ENCODE results near the gene LDHD. TPM values are rescaled to one million over a fixed set of nuclear protein-coding genes. Genes with fewer than 3 reads are reported as not detected.

The LDHD gene
- total and polyA plus RNA-seq, 2 of the 13 experiments (the other 11 are each of a cell fraction or from before 2014, with no cell fraction given), result 9.1 to 9.8 TPM

DNA sequence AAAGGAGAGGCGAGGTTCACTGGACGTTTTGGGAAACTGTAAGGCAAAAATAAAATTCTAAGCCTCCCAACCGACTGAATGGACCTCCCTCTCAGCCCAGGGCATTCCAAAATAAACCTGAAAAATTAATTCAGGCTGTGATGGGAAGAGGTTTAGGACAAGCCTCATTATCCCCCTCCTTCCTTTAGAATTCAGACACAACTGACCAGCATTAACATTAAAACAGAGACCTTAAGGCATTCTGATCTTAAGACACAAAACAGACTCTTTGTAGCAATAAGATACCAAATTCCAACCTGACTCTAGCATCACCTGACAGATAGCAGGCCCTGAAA, 298 bp upstream of the LDHD start (continued):
- no peak for TF ChIP-seq ZFP41 (CRISPR knock-in tag; IDR thresholded peaks at IDR 0.05; ENCODE audit: borderline replicate concordance)
- TF ChIP-seq ZNF652 (CRISPR knock-in tag; IDR thresholded peaks at IDR 0.05; ENCODE audit: borderline replicate concordance, low read depth), result no peak
- TF ChIP-seq, protein P1, sequence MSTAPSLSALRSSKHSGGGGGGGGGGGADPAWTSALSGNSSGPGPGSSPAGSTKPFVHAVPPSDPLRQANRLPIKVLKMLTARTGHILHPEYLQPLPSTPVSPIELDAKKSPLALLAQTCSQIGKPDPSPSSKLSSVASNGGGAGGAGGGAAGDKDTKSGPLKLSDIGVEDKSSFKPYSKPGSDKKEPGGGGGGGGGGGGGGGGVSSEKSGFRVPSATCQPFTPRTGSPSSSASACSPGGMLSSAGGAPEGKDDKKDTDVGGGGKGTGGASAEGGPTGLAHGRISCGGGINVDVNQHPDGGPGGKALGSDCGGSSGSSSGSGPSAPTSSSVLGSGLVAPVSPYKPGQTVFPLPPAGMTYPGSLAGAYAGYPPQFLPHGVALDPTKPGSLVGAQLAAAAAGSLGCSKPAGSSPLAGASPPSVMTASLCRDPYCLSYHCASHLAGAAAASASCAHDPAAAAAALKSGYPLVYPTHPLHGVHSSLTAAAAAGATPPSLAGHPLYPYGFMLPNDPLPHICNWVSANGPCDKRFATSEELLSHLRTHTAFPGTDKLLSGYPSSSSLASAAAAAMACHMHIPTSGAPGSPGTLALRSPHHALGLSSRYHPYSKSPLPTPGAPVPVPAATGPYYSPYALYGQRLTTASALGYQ (CRISPR knock-in tag; IDR thresholded peaks at IDR 0.05), result no peak
- TF ChIP-seq MEIS1 (CRISPR knock-in tag; IDR thresholded peaks at IDR 0.05; ENCODE audit: borderline replicate concordance), result no peak
- TF ChIP-seq HNF4G (IDR thresholded peaks at IDR 0.05; ENCODE audit: borderline replicate concordance, low read depth, low read length), result no peak
- TF ChIP-seq HNF4G (CRISPR knock-in tag; IDR thresholded peaks at IDR 0.05; ENCODE audit: borderline replicate concordance, low read depth), result no peak
- TF ChIP-seq, protein P2, sequence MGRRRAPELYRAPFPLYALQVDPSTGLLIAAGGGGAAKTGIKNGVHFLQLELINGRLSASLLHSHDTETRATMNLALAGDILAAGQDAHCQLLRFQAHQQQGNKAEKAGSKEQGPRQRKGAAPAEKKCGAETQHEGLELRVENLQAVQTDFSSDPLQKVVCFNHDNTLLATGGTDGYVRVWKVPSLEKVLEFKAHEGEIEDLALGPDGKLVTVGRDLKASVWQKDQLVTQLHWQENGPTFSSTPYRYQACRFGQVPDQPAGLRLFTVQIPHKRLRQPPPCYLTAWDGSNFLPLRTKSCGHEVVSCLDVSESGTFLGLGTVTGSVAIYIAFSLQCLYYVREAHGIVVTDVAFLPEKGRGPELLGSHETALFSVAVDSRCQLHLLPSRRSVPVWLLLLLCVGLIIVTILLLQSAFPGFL (CRISPR knock-in tag; IDR thresholded peaks at IDR 0.05), result no peak
- TF ChIP-seq, protein P3, sequence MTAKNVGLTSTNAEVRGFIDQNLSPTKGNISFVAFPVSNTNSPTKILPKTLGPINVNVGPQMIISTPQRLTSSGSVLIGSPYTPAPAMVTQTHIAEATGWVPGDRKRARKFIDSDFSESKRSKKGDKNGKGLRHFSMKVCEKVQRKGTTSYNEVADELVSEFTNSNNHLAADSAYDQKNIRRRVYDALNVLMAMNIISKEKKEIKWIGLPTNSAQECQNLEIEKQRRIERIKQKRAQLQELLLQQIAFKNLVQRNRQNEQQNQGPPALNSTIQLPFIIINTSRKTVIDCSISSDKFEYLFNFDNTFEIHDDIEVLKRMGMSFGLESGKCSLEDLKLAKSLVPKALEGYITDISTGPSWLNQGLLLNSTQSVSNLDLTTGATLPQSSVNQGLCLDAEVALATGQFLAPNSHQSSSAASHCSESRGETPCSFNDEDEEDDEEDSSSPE (CRISPR knock-in tag; IDR thresholded peaks at IDR 0.05), result no peak
- TF ChIP-seq, protein P4, sequence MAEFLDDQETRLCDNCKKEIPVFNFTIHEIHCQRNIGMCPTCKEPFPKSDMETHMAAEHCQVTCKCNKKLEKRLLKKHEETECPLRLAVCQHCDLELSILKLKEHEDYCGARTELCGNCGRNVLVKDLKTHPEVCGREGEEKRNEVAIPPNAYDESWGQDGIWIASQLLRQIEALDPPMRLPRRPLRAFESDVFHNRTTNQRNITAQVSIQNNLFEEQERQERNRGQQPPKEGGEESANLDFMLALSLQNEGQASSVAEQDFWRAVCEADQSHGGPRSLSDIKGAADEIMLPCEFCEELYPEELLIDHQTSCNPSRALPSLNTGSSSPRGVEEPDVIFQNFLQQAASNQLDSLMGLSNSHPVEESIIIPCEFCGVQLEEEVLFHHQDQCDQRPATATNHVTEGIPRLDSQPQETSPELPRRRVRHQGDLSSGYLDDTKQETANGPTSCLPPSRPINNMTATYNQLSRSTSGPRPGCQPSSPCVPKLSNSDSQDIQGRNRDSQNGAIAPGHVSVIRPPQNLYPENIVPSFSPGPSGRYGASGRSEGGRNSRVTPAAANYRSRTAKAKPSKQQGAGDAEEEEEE (CRISPR knock-in tag; IDR thresholded peaks at IDR 0.05; ENCODE audit: borderline replicate concordance), result no peak
- TF ChIP-seq, protein P5, sequence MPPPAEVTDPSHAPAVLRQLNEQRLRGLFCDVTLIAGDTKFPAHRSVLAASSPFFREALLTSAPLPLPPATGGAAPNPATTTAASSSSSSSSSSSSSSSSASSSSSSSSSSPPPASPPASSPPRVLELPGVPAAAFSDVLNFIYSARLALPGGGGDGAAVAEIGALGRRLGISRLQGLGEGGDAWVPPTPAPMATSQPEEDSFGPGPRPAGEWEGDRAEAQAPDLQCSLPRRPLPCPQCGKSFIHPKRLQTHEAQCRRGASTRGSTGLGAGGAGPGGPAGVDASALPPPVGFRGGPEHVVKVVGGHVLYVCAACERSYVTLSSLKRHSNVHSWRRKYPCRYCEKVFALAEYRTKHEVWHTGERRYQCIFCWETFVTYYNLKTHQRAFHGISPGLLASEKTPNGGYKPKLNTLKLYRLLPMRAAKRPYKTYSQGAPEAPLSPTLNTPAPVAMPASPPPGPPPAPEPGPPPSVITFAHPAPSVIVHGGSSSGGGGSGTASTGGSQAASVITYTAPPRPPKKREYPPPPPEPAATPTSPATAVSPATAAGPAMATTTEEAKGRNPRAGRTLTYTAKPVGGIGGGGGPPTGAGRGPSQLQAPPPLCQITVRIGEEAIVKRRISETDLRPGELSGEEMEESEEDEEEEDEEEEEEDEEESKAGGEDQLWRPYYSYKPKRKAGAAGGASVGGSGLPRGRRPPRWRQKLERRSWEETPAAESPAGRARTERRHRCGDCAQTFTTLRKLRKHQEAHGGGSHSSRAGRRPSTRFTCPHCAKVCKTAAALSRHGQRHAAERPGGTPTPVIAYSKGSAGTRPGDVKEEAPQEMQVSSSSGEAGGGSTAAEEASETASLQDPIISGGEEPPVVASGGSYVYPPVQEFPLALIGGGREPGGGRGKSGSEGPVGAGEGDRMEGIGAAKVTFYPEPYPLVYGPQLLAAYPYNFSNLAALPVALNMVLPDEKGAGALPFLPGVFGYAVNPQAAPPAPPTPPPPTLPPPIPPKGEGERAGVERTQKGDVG (CRISPR knock-in tag; IDR thresholded peaks at IDR 0.05; ENCODE audit: borderline replicate concordance), result no peak
- no peak for TF ChIP-seq MAFK (conservative IDR thresholded peaks at IDR 0.05 in 1 of 2, IDR thresholded peaks at IDR 0.05 in 1 of 2; ENCODE audit: low read length in 2 of 2)
- TF ChIP-seq, protein P6, sequence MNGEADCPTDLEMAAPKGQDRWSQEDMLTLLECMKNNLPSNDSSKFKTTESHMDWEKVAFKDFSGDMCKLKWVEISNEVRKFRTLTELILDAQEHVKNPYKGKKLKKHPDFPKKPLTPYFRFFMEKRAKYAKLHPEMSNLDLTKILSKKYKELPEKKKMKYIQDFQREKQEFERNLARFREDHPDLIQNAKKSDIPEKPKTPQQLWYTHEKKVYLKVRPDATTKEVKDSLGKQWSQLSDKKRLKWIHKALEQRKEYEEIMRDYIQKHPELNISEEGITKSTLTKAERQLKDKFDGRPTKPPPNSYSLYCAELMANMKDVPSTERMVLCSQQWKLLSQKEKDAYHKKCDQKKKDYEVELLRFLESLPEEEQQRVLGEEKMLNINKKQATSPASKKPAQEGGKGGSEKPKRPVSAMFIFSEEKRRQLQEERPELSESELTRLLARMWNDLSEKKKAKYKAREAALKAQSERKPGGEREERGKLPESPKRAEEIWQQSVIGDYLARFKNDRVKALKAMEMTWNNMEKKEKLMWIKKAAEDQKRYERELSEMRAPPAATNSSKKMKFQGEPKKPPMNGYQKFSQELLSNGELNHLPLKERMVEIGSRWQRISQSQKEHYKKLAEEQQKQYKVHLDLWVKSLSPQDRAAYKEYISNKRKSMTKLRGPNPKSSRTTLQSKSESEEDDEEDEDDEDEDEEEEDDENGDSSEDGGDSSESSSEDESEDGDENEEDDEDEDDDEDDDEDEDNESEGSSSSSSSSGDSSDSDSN (CRISPR knock-in tag; IDR thresholded peaks at IDR 0.05), result no peak
- no peak for TF ChIP-seq NR2F1 (CRISPR knock-in tag; IDR thresholded peaks at IDR 0.05)
- TF ChIP-seq ZFP82 (CRISPR knock-in tag; IDR thresholded peaks at IDR 0.05; ENCODE audit: borderline replicate concordance), result no peak
- no peak for TF ChIP-seq ZSCAN22 (CRISPR knock-in tag; IDR thresholded peaks at IDR 0.05)
- no peak for TF ChIP-seq SATB2 (CRISPR knock-in tag; IDR thresholded peaks at IDR 0.05)
